Neuronal stem cell (in vitro differentiated cells): ENCODE data around the gene DRD2.

Source experiments
- DNase-seq: peaks from one replicate; pipeline ENCODE4 v3.0.0-alpha.2; 2013; ENCODE audit warnings: low spot score
- H2AFZ ChIP-seq: one replicate; pipeline ENCODE4 v1.6.1; 2013; ENCODE audit warnings: mild to moderate bottlenecking, low read length, inconsistent platforms
- H2AK5ac ChIP-seq: 2 replicates; pipeline ENCODE4 v1.6.1; 2013; ENCODE audit warnings: low read depth, mild to moderate bottlenecking, inconsistent platforms, low read length, moderate library complexity, mixed read lengths
- H2BK120ac ChIP-seq: 2 replicates; pipeline ENCODE4 v1.6.1; 2013; ENCODE audit warnings: low read depth, mild to moderate bottlenecking, inconsistent platforms, low read length, moderate library complexity, mixed read lengths
- H2BK12ac ChIP-seq: one replicate; pipeline ENCODE4 v1.6.1; 2013; ENCODE audit warnings: low read length, inconsistent platforms
- H2BK15ac ChIP-seq: 2 replicates; pipeline ENCODE4 v1.6.1; 2013; ENCODE audit warnings: mild to moderate bottlenecking, low read length, inconsistent platforms, mixed read lengths
- H2BK5ac ChIP-seq: one replicate; pipeline ENCODE4 v1.6.1; 2013; ENCODE audit warnings: inconsistent platforms, mild to moderate bottlenecking, low read length, moderate library complexity
- H3K14ac ChIP-seq: one replicate; pipeline ENCODE4 v1.6.1; 2013; ENCODE audit warnings: low read length, inconsistent platforms
- H3K18ac ChIP-seq: 2 replicates; pipeline ENCODE4 v1.6.1; 2013; ENCODE audit warnings: low read length, inconsistent platforms
- H3K23ac ChIP-seq: 2 replicates; pipeline ENCODE4 v1.6.1; 2013; ENCODE audit warnings: low read depth, mild to moderate bottlenecking, mixed read lengths, low read length, inconsistent platforms; ENCODE audit not compliant: poor library complexity
- H3K27ac ChIP-seq: replicated peaks from 3 replicates; pipeline ENCODE4 v1.5.1; 2013; ENCODE audit warnings: low read length, inconsistent platforms
- H3K27me3 ChIP-seq, 3 experiments: 2 replicates each; pipeline ENCODE4 v1.6.1; 2013; ENCODE audit warnings: low read length in 3 of 3, mild to moderate bottlenecking in 2 of 3, inconsistent platforms in 1 of 3, low read depth in 1 of 3, mixed read lengths in 1 of 3, moderate library complexity in 1 of 3; ENCODE audit not compliant: control insufficient read depth in 3 of 3, insufficient read depth in 3 of 3
- H3K36me3 ChIP-seq, 2 donors: replicated peaks in 1 of 2; 2 replicates each; pipeline ENCODE4 v1.6.1; 2013; ENCODE audit warnings: low read length in 2 of 2; ENCODE audit not compliant: control insufficient read depth in 2 of 2, insufficient read depth in 2 of 2
- H3K4ac ChIP-seq: 2 replicates; pipeline ENCODE4 v1.6.1; 2013; ENCODE audit warnings: inconsistent platforms, mild to moderate bottlenecking, low read length, moderate library complexity
- H3K4me1 ChIP-seq, 2 donors: 1 replicate in 1 of 2; 2 replicates in 1 of 2; pipeline ENCODE4 v1.6.1; 2013; ENCODE audit warnings: low read length in 2 of 2, low read depth in 1 of 2; ENCODE audit not compliant: control insufficient read depth in 2 of 2, insufficient read depth in 1 of 2
- H3K4me2 ChIP-seq: one replicate; pipeline ENCODE4 v1.6.1; 2013; ENCODE audit warnings: mild to moderate bottlenecking, low read length, inconsistent platforms; ENCODE audit not compliant: insufficient read depth, poor library complexity, severe bottlenecking
- H3K4me3 ChIP-seq, 2 donors: 2 replicates each; pipeline ENCODE4 v1.5.1; 2013; ENCODE audit warnings: low read length in 2 of 2, mild to moderate bottlenecking in 2 of 2, inconsistent platforms in 1 of 2, moderate library complexity in 1 of 2
- H3K79me1 ChIP-seq: one replicate; pipeline ENCODE4 v1.6.1; 2013; ENCODE audit warnings: low read depth, mild to moderate bottlenecking, inconsistent platforms, low read length, moderate library complexity
- H3K9ac ChIP-seq: one replicate; pipeline ENCODE4 v1.6.1; 2013; ENCODE audit warnings: mild to moderate bottlenecking, low read depth, low read length, inconsistent platforms; ENCODE audit not compliant: poor library complexity
- H3K9me3 ChIP-seq, 2 donors: replicated peaks in 1 of 2; 2 replicates each; pipeline versions ENCODE3 to v1.6.1; 2013; ENCODE audit warnings: low read length in 2 of 2, mild to moderate bottlenecking in 2 of 2, inconsistent platforms in 1 of 2, low read depth in 1 of 2, mixed read lengths in 1 of 2, moderate library complexity in 1 of 2; ENCODE audit not compliant: control insufficient read depth in 2 of 2, insufficient read depth in 1 of 2
- H4K8ac ChIP-seq: one replicate; pipeline ENCODE4 v1.6.1; 2013; ENCODE audit warnings: low read depth, mild to moderate bottlenecking, inconsistent platforms, low read length, moderate library complexity
- H4K91ac ChIP-seq: one replicate; pipeline ENCODE4 v1.6.1; 2013; ENCODE audit warnings: low read length, low read depth, mild to moderate bottlenecking, inconsistent platforms; ENCODE audit not compliant: poor library complexity
- WGBS, 2 donors: extraction: QIAGEN DNeasy Blood & Tissue Kit; methylation state at CpG; one replicate each; pipeline ENCODE4 v1.1.7; 2013; ENCODE audit warnings: missing lambda C conversion rate in 2 of 2, mixed read lengths in 1 of 2; ENCODE audit not compliant: insufficient read length in 2 of 2, insufficient replicate concordance in 1 of 2; ENCODE audit errors: extremely low coverage in 2 of 2; 5-methylcytosine and 5-hydroxymethylcytosine counted together

Gene DRD2

GRCh38 chr11:113476553-113476952 lies 1.4 kb upstream of the DRD2 start:
- Histone ChIP-seq H3K4me2 (no peak overlapping the region), H2AFZ (no peak overlapping the region), H3K27me3 (peaks cover 2 to 56% (median 29%) of the 10 kb centered on the region in 3 experiments), H2AK5ac (no peak overlapping the region), H3K4me3 (no peak overlapping the region), H3K27ac (no peak overlapping the region), H3K14ac (no peak overlapping the region), H3K79me1 (no peaks in the 10 kb centered on the region), H3K9ac (no peak overlapping the region), H4K8ac (no peak overlapping the region), H2BK15ac (no peak overlapping the region), H2BK5ac (no peak overlapping the region), H3K23ac (no peak overlapping the region), H4K91ac (no peak overlapping the region), H3K36me3 (no peaks in the 10 kb centered on the region), H3K4me1 (peaks cover 0 to 2% of the 10 kb centered on the region in 2 donors), H3K18ac (no peak overlapping the region), H2BK12ac (no peak overlapping the region), H3K9me3 (no peaks in the 10 kb centered on the region), H3K4ac (no peak overlapping the region), H2BK120ac (no peak overlapping the region)
- no CpG with 5 or more reads among the region's 3 CpGs for WGBS, 2 donors
- no peak for DNase-seq

GRCh38 chr11:113474362-113475159 lies 637 bp downstream of the DRD2 start:
- Histone ChIP-seq H3K79me1 (no peaks in the 10 kb centered on the region), H4K91ac (no peak overlapping the region), H2AK5ac (no peak overlapping the region), H3K14ac (no peak overlapping the region), H3K9ac (no peak overlapping the region), H4K8ac (no peak overlapping the region), H2BK120ac (no peak overlapping the region), H3K4me2 (peak overlapping the region; percentile 80), H3K27me3 (peaks cover 2 to 64% (median 29%) of the 10 kb centered on the region in 3 experiments), H2BK15ac (no peak overlapping the region), H2AFZ (peak overlapping the region; percentile 35), H2BK5ac (no peak overlapping the region), H3K27ac (no peak overlapping the region), H3K4me1 (peaks cover 0 to 2% of the 10 kb centered on the region in 2 donors), H3K4me3 (peak overlapping the region in 1 of 2 donors; percentile 69), H3K23ac (no peak overlapping the region), H3K18ac (peak overlapping the region; percentile 64), H3K9me3 (no peaks in the 10 kb centered on the region), H3K36me3 (no peaks in the 10 kb centered on the region), H3K4ac (no peak overlapping the region), H2BK12ac (no peak overlapping the region)
- WGBS, 2 donors = no CpG with 5 or more reads among the region's 70 CpGs
- peak; percentile 95 for DNase-seq

GRCh38 chr11:113473983-113474361 lies 1.2 kb downstream of the DRD2 start:
- Histone ChIP-seq H2AK5ac (no peak overlapping the region), H3K4me2 (no peak overlapping the region), H3K4ac (no peak overlapping the region), H2BK120ac (no peak overlapping the region), H2BK5ac (no peak overlapping the region), H3K23ac (peak overlapping the region; percentile 10), H4K91ac (no peak overlapping the region), H3K18ac (no peak overlapping the region), H3K9ac (no peak overlapping the region), H3K27me3 (peaks cover 2 to 68% (median 29%) of the 10 kb centered on the region in 3 experiments), H3K4me3 (no peak overlapping the region), H2BK12ac (no peak overlapping the region), H2BK15ac (no peak overlapping the region), H3K79me1 (no peaks in the 10 kb centered on the region), H3K14ac (no peak overlapping the region), H3K27ac (no peak overlapping the region), H3K36me3 (no peaks in the 10 kb centered on the region), H3K9me3 (no peaks in the 10 kb centered on the region), H2AFZ (no peak overlapping the region), H4K8ac (no peak overlapping the region), H3K4me1 (peaks cover 0 to 2% of the 10 kb centered on the region in 2 donors)
- DNase-seq = no peak
- no CpG with 5 or more reads among the region's 9 CpGs for WGBS, 2 donors

GRCh38 chr11:113472471-113472870 lies 2.7 kb downstream of the DRD2 start:
- H3K27me3 ChIP-seq = peaks cover 2 to 67% (median 29%) of the 10 kb centered on the region in 3 experiments
- H3K4me2 ChIP-seq = no peak overlapping the region
- no peak overlapping the region for H2BK5ac ChIP-seq
- H2BK120ac ChIP-seq = no peak overlapping the region
- peaks cover 0 to 2% of the 10 kb centered on the region in 2 donors for H3K4me1 ChIP-seq
- H3K23ac ChIP-seq = no peak overlapping the region
- H3K9me3 ChIP-seq = no peaks in the 10 kb centered on the region
- H3K18ac ChIP-seq = no peak overlapping the region
- whole genome bisulfite sequencing, 2 donors = no CpG with 5 or more reads among the region's 1 CpG
- H3K79me1 ChIP-seq = no peaks in the 10 kb centered on the region
- H3K27ac ChIP-seq = no peak overlapping the region
- H3K4me3 ChIP-seq = no peak overlapping the region
- no peaks in the 10 kb centered on the region for H3K36me3 ChIP-seq
- no peak overlapping the region for H4K91ac ChIP-seq
- H2AFZ ChIP-seq = no peak overlapping the region
- no peak overlapping the region for H2BK15ac ChIP-seq
- H3K14ac ChIP-seq = no peak overlapping the region
- no peak overlapping the region for H2BK12ac ChIP-seq
- no peak overlapping the region for H4K8ac ChIP-seq
- no peak for DNase-seq
- H2AK5ac ChIP-seq = no peak overlapping the region
- no peak overlapping the region for H3K9ac ChIP-seq
- no peak overlapping the region for H3K4ac ChIP-seq
